Tibial nerve (tissue), 4 donors: Measurements from ENCODE around the gene BACH2. TPM values are rescaled to one million over a fixed set of nuclear protein-coding genes. Genes with fewer than 3 reads are reported as not detected.

Experiments used
- DNase-seq, 2 donors: peaks; one replicate each; pipeline ENCODE4 v3.0.0-alpha.2; 2019; ENCODE audit warnings: low spot score in 2 of 2
- H3K27ac ChIP-seq, 4 donors: fragments of 200-600 bp; sonication (generic) in 3 of 4; one replicate each; pipeline ENCODE4 v1.5.1; 2017 to 2019; ENCODE audit warnings: mild to moderate bottlenecking in 1 of 4
- H3K27me3 ChIP-seq, 2 donors: fragments of 200-600 bp; sonication (generic) in 1 of 2; one replicate each; pipeline versions ENCODE4 v1.5.1 to v1.6.0; 2017 to 2019
- H3K36me3 ChIP-seq, 3 donors: fragments of 200-600 bp; sonication (generic); one replicate each; pipeline ENCODE4 v1.5.1; 2018 to 2019
- H3K4me1 ChIP-seq, 4 donors: fragments of 200-600 bp; sonication (generic) in 3 of 4; one replicate each; pipeline ENCODE4 v1.5.1; 2017 to 2019
- H3K4me3 ChIP-seq, 4 donors: fragments of 200-600 bp; sonication (generic) in 3 of 4; one replicate each; pipeline ENCODE4 v1.5.1; 2017 to 2019; ENCODE audit warnings: mild to moderate bottlenecking in 1 of 4, moderate library complexity in 1 of 4
- H3K9me3 ChIP-seq, 4 donors: fragments of 200-600 bp; sonication (generic) in 3 of 4; one replicate each; pipeline ENCODE4 v1.5.1; 2017 to 2019
- EP300 ChIP-seq, 2 donors: sonication (generic); formaldehyde crosslinking; IDR thresholded peaks; one replicate each; pipeline ENCODE4 v1.6.1; 2017; ENCODE audit warnings: antibody characterized with exemption in 2 of 2, mild to moderate bottlenecking in 1 of 2
- POLR2A ChIP-seq, 2 donors: fragments of 450-650 bp; IDR thresholded peaks; one replicate each; pipeline ENCODE4 v1.6.1; 2017; ENCODE audit warnings: antibody characterized with exemption in 2 of 2, mild to moderate bottlenecking in 2 of 2, moderate library complexity in 2 of 2
- WGBS, 2 donors: methylation state at CpG; one replicate each; pipeline ENCODE4 v1.1.5; 2018; 5-methylcytosine and 5-hydroxymethylcytosine counted together
- total RNA-seq, 4 donors: library from RNA; depleted of rRNA; stranded (reverse); fragments of >200 nt; gene quantifications; one replicate each; pipeline ENCODE4 v1.1.0, GENCODE V29; 2016
- TF ChIP-seq, protein P1 (sequence below), 5 experiments: fragments of 200-600 bp in 3 of 5; fragments of 450-650 bp in 2 of 5; sonication (generic) in 3 of 5; IDR thresholded peaks; one replicate each; pipeline ENCODE4 v1.5.1; 2016 to 2019; ENCODE audit warnings: antibody characterized with exemption in 5 of 5, mild to moderate bottlenecking in 3 of 5, moderate library complexity in 2 of 5

The BACH2 gene
- total RNA-seq, 4 donors from 2014 or later: 4.4 to 11.1 (median 8.4) TPM

DNA sequence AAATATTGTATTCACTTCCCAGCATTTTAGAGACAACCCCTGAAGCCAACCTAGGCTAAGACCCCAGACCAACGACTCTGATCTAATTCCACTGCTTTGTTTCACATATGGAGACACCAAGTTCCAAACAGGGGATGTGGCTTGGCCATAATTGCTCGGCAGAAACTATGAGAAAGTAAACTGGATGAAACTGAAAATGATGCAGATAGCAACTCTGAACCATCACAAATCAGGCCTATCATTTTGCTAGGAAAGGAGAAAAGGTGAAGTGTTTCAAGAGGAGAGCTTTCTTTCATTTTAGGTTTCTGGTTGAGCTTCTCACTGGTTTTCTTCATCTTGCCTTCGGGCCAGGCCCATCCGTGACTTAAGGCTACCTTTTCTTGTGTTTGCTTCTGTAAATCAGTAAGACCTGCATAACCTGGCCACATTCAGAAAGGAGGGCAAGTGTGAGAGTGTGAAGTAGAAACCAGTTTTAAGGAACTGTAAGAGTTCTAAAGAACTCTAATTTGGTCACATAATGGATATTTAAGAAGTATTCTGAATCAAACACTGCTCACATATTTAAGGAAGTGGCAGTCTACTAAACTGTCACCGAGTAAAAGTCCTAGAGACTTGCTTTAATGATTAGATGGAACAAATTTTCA, 105.8 kb downstream of the BACH2 start:
- no peaks in the 10 kb centered on the region for H3K27me3 ChIP-seq
- TF ChIP-seq EP300 (IDR thresholded peaks at IDR 0.05) (no peak), POLR2A (IDR thresholded peaks at IDR 0.05) (no peak)
- TF ChIP-seq, protein P1, sequence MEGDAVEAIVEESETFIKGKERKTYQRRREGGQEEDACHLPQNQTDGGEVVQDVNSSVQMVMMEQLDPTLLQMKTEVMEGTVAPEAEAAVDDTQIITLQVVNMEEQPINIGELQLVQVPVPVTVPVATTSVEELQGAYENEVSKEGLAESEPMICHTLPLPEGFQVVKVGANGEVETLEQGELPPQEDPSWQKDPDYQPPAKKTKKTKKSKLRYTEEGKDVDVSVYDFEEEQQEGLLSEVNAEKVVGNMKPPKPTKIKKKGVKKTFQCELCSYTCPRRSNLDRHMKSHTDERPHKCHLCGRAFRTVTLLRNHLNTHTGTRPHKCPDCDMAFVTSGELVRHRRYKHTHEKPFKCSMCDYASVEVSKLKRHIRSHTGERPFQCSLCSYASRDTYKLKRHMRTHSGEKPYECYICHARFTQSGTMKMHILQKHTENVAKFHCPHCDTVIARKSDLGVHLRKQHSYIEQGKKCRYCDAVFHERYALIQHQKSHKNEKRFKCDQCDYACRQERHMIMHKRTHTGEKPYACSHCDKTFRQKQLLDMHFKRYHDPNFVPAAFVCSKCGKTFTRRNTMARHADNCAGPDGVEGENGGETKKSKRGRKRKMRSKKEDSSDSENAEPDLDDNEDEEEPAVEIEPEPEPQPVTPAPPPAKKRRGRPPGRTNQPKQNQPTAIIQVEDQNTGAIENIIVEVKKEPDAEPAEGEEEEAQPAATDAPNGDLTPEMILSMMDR (IDR thresholded peaks at IDR 0.05): no peak
- WGBS, 2 donors: 76% methylated on average over 5 of the region's 5 CpGs
- peaks cover 0 to 23% (median 7%) of the 10 kb centered on the region in 4 donors for H3K4me1 ChIP-seq
- H3K36me3 ChIP-seq: no peaks in the 10 kb centered on the region
- no peak overlapping the region for H3K27ac ChIP-seq
- no peak for DNase-seq
- no peak overlapping the region for H3K4me3 ChIP-seq
- H3K9me3 ChIP-seq: no peaks in the 10 kb centered on the region

DNA sequence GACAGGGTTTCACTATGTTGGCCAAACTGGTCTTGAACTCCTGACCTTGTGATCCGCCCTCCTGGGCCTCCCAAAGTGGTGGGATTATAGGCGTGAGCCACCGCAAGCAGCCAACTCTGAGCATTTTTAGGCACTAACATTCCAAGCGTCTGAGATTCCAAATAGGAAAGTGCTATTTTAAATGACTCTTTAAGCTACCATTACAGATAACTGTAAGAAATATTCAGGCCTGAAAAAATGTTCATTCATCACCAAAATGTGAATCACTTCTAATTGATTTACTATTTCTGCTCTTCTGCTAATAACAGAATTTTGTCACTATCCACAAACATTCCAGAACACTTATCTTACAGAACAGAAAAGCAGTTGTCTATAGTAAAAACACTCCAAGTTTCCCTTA, 106.5 kb downstream of the BACH2 start:
- TF ChIP-seq EP300 (IDR thresholded peaks at IDR 0.05) (no peak), POLR2A (IDR thresholded peaks at IDR 0.05) (no peak)
- TF ChIP-seq, protein P1 (IDR thresholded peaks at IDR 0.05): no peak
- no peak for DNase-seq
- Histone ChIP-seq H3K27me3 (no peaks in the 10 kb centered on the region), H3K4me3 (no peak overlapping the region), H3K27ac (no peak overlapping the region), H3K4me1 (peaks cover 0 to 17% (median 7%) of the 10 kb centered on the region in 4 donors), H3K36me3 (no peaks in the 10 kb centered on the region), H3K9me3 (no peaks in the 10 kb centered on the region)
- 60 to 78% methylated on average over 4 of the region's 4 CpGs for WGBS, 2 donors

DNA sequence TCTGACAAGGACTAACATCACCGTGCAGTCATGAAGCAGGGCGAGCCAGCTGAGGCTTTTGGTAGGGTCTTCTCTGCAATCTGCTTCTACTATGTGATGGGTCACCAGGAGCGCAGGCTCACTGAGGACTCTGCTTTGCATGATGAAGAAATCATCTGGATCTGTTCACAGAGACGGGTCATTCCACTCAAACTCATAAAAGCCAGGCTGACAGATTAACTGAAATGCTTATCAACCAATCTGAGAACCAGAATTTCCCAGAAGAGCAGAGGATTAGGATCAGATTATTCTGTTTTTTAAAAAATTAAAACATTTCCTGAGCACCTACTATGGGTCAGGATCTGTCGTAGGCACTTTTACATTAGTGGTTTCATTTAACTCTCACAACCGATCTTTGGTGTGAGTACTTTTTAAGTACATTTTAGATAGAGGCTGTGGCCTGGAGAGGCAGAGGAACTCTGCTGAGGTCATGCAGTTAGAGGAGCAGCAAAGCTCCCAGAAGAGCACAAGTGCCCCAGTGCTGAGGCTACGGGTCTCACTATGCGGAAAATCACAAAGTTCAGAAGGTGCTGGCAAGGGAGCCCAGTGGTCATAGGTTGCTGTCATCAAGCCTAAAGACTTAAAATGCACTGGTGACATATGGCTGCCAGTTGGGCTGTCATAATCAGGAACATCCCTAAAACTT, 109.1 kb downstream of the BACH2 start:
- 70 to 71% methylated on average over 8 of the region's 8 CpGs for WGBS, 2 donors
- H3K27ac ChIP-seq: no peak overlapping the region
- H3K4me3 ChIP-seq: no peak overlapping the region
- no peaks in the 10 kb centered on the region for H3K36me3 ChIP-seq
- DNase-seq: no peak
- H3K4me1 ChIP-seq: peaks cover 0 to 34% (median 10%) of the 10 kb centered on the region in 4 donors
- H3K9me3 ChIP-seq: no peaks in the 10 kb centered on the region
- no peaks in the 10 kb centered on the region for H3K27me3 ChIP-seq
- TF ChIP-seq, protein P1 (IDR thresholded peaks at IDR 0.05): no peak
- TF ChIP-seq EP300 (IDR thresholded peaks at IDR 0.05) (no peak), POLR2A (IDR thresholded peaks at IDR 0.05) (no peak)

DNA sequence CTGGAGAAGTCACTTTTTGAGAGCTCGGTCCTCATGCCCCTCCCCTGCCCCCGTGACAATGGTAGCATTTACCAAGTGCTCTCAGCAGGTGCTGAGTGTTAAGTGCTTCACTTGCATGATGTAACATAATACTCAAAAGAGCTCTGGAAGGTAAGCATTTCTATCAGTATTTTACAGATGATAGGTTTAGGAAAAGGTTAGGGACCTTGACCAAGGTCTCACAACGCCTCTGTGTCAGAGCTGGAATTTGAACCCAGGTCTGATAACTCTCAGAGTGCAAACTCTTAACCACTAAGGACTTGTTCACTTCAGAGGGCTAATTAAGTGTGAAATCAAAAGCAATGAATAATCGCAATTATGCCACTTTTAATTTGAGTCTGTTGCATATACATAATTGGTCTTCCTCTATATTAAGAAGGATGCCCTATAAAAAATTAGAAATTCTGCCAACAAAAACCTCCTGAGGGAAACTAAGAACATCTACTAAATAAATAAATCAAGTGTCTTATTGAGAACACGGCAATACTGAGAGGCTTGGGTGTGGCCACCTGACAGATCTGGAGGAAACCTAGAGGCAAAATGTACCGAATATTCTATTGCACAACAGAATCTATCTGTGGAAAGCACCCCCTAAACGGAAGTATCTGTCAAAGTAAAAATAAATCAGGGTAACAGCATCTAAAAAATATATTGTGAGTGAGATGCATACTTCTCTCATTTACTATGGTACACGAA, 109.8 kb downstream of the BACH2 start:
- Histone ChIP-seq H3K4me1 (peaks cover 0 to 34% (median 10%) of the 10 kb centered on the region in 4 donors), H3K27ac (no peak overlapping the region), H3K36me3 (no peaks in the 10 kb centered on the region), H3K4me3 (no peak overlapping the region), H3K27me3 (no peaks in the 10 kb centered on the region), H3K9me3 (no peaks in the 10 kb centered on the region)
- TF ChIP-seq, protein P1 (IDR thresholded peaks at IDR 0.05): no peak
- TF ChIP-seq POLR2A (IDR thresholded peaks at IDR 0.05) (no peak), EP300 (IDR thresholded peaks at IDR 0.05) (no peak)
- DNase-seq: no peak
- WGBS, 2 donors: 75 to 78% methylated on average over 8 of the region's 8 CpGs

DNA sequence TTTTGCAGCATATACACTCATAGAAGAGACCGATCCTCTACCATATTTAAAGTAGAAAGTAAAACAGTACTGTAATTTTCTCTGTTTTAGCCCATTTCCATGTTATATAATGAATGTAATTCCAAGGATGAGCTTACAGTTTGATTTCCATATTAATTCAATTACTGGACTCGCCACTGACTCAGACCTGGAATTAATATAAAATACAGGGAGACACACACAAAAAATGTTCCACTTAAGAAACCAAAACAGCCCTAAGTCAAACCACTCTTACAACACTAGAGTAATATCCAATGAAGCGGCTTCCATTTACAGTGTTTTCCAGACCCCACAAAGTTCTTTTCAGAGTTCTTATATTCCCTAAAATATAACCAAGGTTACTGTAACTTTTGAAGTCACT, 110.6 kb downstream of the BACH2 start:
- Histone ChIP-seq H3K36me3 (no peaks in the 10 kb centered on the region), H3K4me3 (no peak overlapping the region), H3K27ac (no peak overlapping the region), H3K4me1 (peaks cover 0 to 34% (median 10%) of the 10 kb centered on the region in 4 donors), H3K27me3 (no peaks in the 10 kb centered on the region), H3K9me3 (no peaks in the 10 kb centered on the region)
- 98 to 99% methylated on average over 3 of the region's 3 CpGs for WGBS, 2 donors
- DNase-seq: no peak
- TF ChIP-seq POLR2A (IDR thresholded peaks at IDR 0.05) (no peak), EP300 (IDR thresholded peaks at IDR 0.05) (no peak)
- TF ChIP-seq, protein P1 (IDR thresholded peaks at IDR 0.05): no peak
